ENCODE results near the gene WASL.

GRCh38 chr7:123705211-123705901 is 43.4 kb downstream of the WASL start:
- no peak for TF ChIP-seq EZH2 (IDR thresholded peaks at IDR 0.05; ENCODE audit: borderline replicate concordance, insufficient read depth, low read length, poor library complexity, severe bottlenecking)
- no peak for TF ChIP-seq CTCF (IDR thresholded peaks at IDR 0.05; ENCODE audit: poor library complexity, severe bottlenecking)
- no peak for TF ChIP-seq TAF1 (IDR thresholded peaks at IDR 0.05; ENCODE audit: low read depth)
- no peak for TF ChIP-seq POLR2AphosphoS5 (IDR thresholded peaks at IDR 0.05)

Measured in neural cell (in vitro differentiated cells).